Measurements from ENCODE around the gene CDH4.

DNA sequence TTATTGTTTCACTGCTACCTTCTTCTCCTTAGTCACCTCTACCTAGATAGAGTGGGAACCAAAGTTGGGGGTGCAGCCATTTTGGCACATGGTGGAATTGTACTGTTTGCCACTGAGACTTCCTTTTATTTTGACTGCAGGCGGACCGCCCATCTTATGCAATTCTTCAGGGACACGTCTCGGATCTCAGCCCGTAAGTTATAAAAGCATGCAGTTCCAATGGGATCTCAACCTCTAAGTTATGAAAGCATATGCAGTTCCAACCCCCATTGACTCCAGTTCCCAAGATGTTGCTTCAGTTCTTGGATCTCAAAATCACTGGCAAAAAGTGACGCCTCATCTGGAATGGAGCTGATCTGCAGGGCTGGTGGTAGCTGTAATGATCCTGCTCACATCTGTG, 41.2 kb upstream of the CDH4 start:
- TF ChIP-seq TAF1 (IDR thresholded peaks at IDR 0.05; ENCODE audit: low read depth) (no peak), NFIC (IDR thresholded peaks at IDR 0.05) (no peak), RAD21 (IDR thresholded peaks at IDR 0.05; ENCODE audit: low read depth) (no peak), CREB1 (IDR thresholded peaks at IDR 0.05; ENCODE audit: low read depth) (no peak), EP300 (IDR thresholded peaks at IDR 0.05; ENCODE audit: borderline replicate concordance) (no peak)
- TF ChIP-seq, protein P1, sequence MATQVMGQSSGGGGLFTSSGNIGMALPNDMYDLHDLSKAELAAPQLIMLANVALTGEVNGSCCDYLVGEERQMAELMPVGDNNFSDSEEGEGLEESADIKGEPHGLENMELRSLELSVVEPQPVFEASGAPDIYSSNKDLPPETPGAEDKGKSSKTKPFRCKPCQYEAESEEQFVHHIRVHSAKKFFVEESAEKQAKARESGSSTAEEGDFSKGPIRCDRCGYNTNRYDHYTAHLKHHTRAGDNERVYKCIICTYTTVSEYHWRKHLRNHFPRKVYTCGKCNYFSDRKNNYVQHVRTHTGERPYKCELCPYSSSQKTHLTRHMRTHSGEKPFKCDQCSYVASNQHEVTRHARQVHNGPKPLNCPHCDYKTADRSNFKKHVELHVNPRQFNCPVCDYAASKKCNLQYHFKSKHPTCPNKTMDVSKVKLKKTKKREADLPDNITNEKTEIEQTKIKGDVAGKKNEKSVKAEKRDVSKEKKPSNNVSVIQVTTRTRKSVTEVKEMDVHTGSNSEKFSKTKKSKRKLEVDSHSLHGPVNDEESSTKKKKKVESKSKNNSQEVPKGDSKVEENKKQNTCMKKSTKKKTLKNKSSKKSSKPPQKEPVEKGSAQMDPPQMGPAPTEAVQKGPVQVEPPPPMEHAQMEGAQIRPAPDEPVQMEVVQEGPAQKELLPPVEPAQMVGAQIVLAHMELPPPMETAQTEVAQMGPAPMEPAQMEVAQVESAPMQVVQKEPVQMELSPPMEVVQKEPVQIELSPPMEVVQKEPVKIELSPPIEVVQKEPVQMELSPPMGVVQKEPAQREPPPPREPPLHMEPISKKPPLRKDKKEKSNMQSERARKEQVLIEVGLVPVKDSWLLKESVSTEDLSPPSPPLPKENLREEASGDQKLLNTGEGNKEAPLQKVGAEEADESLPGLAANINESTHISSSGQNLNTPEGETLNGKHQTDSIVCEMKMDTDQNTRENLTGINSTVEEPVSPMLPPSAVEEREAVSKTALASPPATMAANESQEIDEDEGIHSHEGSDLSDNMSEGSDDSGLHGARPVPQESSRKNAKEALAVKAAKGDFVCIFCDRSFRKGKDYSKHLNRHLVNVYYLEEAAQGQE (IDR thresholded peaks at IDR 0.05; ENCODE audit: low read depth) = no peak
- TF ChIP-seq, protein P2, sequence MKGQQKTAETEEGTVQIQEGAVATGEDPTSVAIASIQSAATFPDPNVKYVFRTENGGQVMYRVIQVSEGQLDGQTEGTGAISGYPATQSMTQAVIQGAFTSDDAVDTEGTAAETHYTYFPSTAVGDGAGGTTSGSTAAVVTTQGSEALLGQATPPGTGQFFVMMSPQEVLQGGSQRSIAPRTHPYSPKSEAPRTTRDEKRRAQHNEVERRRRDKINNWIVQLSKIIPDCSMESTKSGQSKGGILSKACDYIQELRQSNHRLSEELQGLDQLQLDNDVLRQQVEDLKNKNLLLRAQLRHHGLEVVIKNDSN (IDR thresholded peaks at IDR 0.05) = no peak

Measured in Ishikawa (cell line).